GM18909 (cell line): Measurements from ENCODE around the gene FBXW11.

ENCODE experiments used
- ATAC-seq: cut with Tn5 transposase; IDR thresholded peaks from one replicate; pipeline ENCODE4 v1.9.1; 2021; ENCODE audit warnings: mild to moderate bottlenecking; ENCODE audit not compliant: unreplicated experiment, poor library complexity

The FBXW11 gene

DNA sequence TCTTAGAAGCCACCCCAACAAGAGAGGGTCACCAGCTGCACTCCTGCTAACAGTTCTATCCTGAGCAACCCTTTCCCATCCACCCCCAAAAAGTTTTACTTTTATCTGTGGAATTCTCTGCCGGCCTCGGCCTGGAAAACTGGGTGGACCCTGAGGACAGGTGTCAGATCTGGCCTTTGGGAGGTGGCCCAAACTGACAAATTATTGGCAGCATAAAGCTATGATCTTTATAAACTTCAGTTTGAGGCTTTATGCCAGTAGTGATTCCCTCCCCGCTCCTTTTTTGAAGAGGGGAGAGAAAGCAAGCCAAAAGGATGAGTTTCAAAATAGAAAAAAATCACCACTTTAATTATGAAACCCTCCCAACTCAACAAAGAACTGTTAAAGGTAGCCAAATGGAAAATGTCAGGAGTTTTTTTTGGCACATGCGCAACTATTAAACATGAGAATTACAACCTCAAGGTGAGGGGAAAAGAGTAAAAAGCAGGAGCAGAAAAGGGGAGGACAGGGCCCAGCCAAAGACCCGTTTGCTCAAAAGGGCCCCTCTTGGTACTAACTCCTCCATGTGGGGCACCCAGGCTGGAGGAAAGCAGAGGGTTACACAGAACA is 49.4 kb downstream of the FBXW11 start:
- no peak for ATAC-seq

GRCh38 chr5:171956314-171956713 is 50.1 kb downstream of the FBXW11 start:
- ATAC-seq, result no peak

DNA sequence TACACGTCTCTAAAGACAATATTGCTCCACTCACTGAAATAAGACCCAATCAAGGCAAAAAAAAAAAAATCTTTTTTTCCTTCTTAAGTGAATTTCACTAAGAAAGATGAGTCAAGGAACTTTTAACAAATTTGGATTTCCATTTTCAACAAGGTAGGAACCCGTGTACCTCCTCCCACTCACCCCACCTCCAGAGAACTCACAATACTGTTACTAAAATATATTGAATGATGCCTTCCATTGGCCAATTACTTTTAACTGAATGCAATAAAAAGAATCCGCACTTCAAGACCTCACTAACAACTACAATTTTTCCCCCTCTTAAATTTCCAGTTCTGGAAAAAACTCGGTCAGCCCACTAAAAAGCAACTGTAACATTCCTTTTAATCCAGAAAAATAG is 50.7 kb downstream of the FBXW11 start:
- ATAC-seq, result no peak

DNA sequence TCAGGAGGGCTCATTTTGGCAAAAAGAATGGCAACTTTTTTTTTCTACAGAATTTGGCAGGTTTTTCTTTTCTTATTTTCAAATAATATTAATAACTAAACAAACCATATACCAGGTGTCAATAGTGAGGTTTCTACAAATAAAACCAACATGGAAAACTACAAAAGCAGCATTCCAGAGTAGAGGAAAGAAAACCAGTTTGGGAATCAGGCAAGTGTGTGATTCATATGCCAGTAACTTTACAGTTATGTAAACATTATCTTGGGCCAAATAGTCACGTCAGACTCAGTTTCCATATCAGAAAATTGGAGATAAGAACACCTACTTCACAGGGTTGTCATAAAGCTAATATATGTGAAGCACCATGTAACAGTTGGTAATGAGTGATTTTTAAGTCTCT is 51.7 kb downstream of the FBXW11 start:
- no peak for ATAC-seq

GRCh38 chr5:171953860-171954701 is 52.4 kb downstream of the FBXW11 start:
- ATAC-seq, result no peak

- no peak for ATAC-seq
These were observed 54.4 kb downstream of the FBXW11 start for GRCh38 chr5:171952021-171952420.

GRCh38 chr5:171951218-171951617 is 55.2 kb downstream of the FBXW11 start:
- no peak for ATAC-seq

- ATAC-seq, result no peak
These were observed 60.2 kb downstream of the FBXW11 start for GRCh38 chr5:171946000-171946781.

- ATAC-seq, result no peak
These were observed 61.0 kb downstream of the FBXW11 start for GRCh38 chr5:171945476-171945875.

GRCh38 chr5:171945066-171945465 is 61.4 kb downstream of the FBXW11 start:
- ATAC-seq, result no peak

DNA sequence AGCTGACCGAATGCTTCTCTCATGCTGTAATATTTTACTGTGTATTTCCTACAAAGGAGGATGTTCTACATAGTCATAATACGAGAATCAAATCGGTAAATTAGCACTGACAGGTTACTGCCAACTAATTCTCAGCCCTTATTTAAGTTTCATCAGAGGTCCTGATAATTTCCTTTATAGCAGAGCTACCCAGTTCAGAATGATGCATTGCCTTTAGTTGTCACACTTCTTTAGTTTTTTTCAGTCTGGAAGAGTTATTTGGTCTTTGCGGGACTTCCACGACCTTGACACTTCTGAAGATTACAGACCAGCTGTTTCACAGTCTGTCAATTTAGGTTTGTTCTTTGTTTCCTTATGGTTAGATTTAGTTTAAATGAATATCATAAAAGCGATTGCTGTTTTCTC is 64.3 kb downstream of the FBXW11 start:
- peak; percentile 42 for ATAC-seq

DNA sequence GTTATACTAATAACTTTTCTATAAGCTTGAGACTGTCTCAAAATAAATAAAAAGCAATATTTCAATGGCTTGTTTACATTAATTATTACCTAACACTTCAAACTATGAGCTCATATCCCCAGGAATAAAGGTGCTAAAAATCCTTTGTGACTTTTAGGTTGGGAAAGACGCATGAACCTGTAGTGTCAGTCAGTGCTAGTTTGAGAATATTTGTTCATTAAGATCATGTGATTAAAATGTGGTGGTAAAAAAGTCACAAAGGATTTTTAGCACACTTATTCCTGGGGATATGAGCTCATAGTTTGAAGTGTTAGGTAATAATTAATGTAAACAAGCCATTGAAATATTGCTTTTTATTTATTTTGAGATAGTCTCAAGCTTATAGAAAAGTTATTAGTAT is 64.8 kb downstream of the FBXW11 start:
- ATAC-seq, result peak; percentile 30

DNA sequence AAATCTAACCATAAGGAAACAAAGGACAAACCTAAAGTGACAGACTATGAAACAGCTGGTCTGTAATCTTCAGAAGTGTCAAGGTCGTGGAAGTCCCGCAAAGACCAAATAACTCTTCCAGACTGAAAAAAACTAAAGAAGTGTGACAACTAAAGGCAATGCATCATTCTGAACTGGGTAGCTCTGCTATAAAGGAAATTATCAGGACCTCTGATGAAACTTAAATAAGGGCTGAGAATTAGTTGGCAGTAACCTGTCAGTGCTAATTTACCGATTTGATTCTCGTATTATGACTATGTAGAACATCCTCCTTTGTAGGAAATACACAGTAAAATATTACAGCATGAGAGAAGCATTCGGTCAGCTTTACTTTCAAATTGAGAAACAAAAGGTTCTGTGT is 65.2 kb downstream of the FBXW11 start:
- ATAC-seq, result peak; percentile 56

DNA sequence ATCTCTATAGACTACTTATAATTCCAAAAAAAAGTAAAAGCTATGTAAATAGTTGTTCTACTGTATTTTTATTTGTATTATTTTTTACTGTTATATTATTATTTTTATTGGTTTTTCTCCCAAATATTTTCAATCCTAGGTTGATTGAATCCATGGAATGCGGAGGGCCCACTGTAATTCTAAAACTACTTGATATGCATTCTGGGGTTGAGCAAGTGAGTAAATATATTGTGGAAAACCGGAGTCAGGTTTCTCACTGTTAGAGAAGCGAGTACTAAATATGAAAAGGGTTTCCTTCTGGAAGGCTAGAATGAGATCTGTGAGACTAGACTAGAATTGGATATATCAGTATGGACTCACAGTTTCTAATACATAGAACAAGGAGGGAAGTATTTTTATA is 66.5 kb downstream of the FBXW11 start:
- no peak for ATAC-seq

GRCh38 chr5:171938358-171938757 is 68.1 kb downstream of the FBXW11 start:
- no peak for ATAC-seq

DNA sequence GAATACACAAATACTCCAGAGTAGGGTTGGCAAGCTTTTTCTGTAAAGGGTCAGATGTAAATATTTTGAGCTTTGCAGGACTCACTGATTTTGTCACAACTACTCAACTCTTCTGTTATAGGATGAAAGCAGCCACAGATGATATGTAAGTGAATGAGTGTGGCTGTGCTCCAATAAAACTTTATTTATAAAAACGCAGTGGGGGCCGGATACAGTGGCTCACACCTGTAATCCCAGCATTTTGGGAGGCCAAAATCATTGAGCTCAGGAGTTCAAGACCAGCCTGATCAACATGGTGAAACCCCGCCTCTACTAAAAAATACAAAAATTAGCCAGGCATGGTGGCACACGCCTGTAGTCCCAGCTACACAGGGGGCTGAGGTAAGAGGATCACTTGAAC is 69.1 kb downstream of the FBXW11 start:
- ATAC-seq, result no peak

GRCh38 chr5:171934586-171934985 is 71.9 kb downstream of the FBXW11 start:
- ATAC-seq, result no peak

DNA sequence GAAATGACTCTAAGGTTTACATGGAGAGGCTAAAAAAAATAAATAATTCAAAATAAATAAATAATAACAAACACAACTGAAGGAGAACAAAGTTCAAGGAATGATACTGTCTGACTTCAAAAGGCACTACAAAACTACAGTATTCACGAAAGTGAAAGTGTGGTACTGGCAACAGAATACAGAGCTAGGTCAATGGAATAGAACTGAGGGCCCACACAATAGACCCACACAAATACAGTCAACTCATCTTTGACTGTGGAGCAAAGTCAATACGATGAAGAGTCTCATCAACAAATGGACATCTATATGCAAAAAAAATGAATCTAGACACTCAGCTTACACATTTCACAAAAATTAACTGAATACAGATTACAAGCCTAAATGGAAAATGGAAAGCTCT is 75.3 kb downstream of the FBXW11 start:
- no peak for ATAC-seq

DNA sequence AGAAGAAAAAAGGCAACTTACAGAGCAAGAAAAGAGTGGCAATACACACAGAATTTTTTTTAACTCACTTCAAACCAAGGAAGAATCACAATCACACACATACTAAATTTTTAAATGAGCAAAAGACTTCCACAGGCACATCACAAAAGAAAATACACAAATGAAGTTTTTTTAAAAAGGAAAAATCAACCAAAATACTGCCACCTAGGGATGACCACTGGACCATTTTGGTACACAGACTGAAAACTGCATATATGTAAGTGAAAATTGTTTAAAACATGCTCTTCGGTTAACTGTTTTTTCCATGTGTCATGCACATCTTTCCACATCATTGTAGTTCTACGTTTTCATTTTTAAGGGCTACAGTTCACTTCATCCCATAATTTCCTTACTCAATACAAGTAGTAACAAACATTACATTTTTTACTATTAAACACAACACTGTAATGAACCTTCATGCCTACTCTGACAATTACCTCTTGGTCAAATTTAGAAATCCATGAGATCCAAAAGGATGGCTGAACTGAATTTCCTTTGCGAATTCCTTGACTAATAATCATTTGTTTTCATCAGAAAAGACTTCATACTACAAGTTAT is 79.0 kb downstream of the FBXW11 start:
- ATAC-seq, result no peak

- peak; percentile 80 for ATAC-seq
These were observed 80.1 kb downstream of the FBXW11 start for GRCh38 chr5:171926311-171926710.
